GM23248 (cell line): Measurements from ENCODE around the gene LRRC7.

Experiments
- EZH2 ChIP-seq: fragments of 200-600 bp; sonication (generic); IDR thresholded peaks from 2 replicates; pipeline ENCODE4 v1.6.1; 2018; ENCODE audit warnings: antibody characterized with exemption, mild to moderate bottlenecking; ENCODE audit not compliant: insufficient read depth, poor library complexity, severe bottlenecking
- EZH2phosphoT487 ChIP-seq: fragments of 200-600 bp; sonication (generic); IDR thresholded peaks from 2 replicates; pipeline ENCODE4 v1.6.1; 2018; ENCODE audit warnings: antibody characterized with exemption, moderate library complexity, mild to moderate bottlenecking, low read depth; ENCODE audit not compliant: insufficient read depth

- TF ChIP-seq EZH2 (no peak), EZH2phosphoT487 (no peak)
Observed at GRCh38 chr1:70003211-70003908, 435.6 kb downstream of the LRRC7 start.
